Thoracic aorta (tissue), 2 donors: Measurements from ENCODE around the gene RIMS4. TPM values are rescaled to one million over a fixed set of nuclear protein-coding genes. Genes with fewer than 3 reads are reported as not detected.

ENCODE experiments used
- ATAC-seq: fragments of 150-250 bp; one replicate; pipeline ENCODE4 v1.8.0; 2017; ENCODE audit warnings: low read depth; ENCODE audit not compliant: insufficient number of reproducible peaks, low FRiP score
- DNase-seq: peaks from one replicate; pipeline ENCODE4 v3.0.0-alpha.2; 2020; ENCODE audit warnings: low spot score
- H3K27ac ChIP-seq, 2 donors: fragments of 200-600 bp; sonication (generic); 1 replicate in 1 of 2; 2 replicates in 1 of 2; pipeline ENCODE4 v1.5.1; 2016; ENCODE audit warnings: mild to moderate bottlenecking in 2 of 2, moderate library complexity in 2 of 2
- H3K27me3 ChIP-seq: fragments of 200-600 bp; sonication (generic); replicated peaks from 2 replicates; pipeline ENCODE4 v1.6.0; 2016; ENCODE audit warnings: mild to moderate bottlenecking; ENCODE audit not compliant: insufficient read depth
- H3K36me3 ChIP-seq: fragments of 200-600 bp; sonication (generic); one replicate; pipeline ENCODE4 v1.5.1; 2016
- H3K4me1 ChIP-seq, 2 donors: fragments of 200-600 bp; sonication (generic); 1 replicate in 1 of 2; 2 replicates in 1 of 2; pipeline versions ENCODE4 v1.5.1 to v1.6.0; 2016; ENCODE audit warnings: low read depth in 2 of 2, mild to moderate bottlenecking in 1 of 2; ENCODE audit not compliant: control insufficient read depth in 1 of 2
- H3K4me3 ChIP-seq: fragments of 200-600 bp; sonication (generic); 2 replicates; pipeline ENCODE4 v1.5.1; 2016; ENCODE audit warnings: mild to moderate bottlenecking
- H3K9me3 ChIP-seq: fragments of 200-600 bp; sonication (generic); 2 replicates; pipeline ENCODE4 v1.5.1; 2016
- total RNA-seq, 2 donors: library from RNA; depleted of rRNA; stranded (reverse); fragments of >200 nt; gene quantifications; one replicate each; pipeline versions ENCODE4 v1.1.0 to v1.2.3, GENCODE V29; 2016
- TF ChIP-seq, protein P1 (sequence below): fragments of 200-600 bp; sonication (generic); IDR thresholded peaks from one replicate; pipeline ENCODE4 v1.5.1; 2019; ENCODE audit warnings: antibody characterized with exemption

RIMS4 gene
- total RNA-seq, 2 donors from 2014 or later: 2.4 to 13.5 TPM

DNA sequence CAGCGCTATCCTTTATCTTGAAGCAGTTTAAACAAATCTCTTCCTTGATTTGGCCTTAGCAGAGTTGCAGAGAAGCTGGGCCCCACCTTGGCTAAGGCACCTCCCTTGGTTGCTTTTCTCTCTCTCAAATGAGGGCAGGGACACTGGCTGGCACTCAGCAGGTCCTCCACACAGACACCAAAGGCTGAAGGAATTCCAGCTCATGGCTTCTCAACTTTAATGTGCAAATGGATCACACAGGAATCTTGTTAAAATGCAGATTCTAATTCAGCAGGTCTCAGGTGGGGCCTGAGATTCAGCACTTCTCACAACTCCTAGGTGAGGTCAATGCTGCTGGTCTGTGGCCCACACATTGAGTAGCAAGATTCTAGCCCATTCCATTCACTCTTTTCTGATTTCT is 25.7 kb downstream of the RIMS4 start:
- Histone ChIP-seq H3K9me3 (no peaks in the 10 kb centered on the region), H3K27me3 (no peaks in the 10 kb centered on the region), H3K27ac (no peak overlapping the region), H3K36me3 (no peaks in the 10 kb centered on the region), H3K4me1 (peaks cover 0 to 7% of the 10 kb centered on the region in 2 donors), H3K4me3 (no peak overlapping the region)
- TF ChIP-seq, protein P1, sequence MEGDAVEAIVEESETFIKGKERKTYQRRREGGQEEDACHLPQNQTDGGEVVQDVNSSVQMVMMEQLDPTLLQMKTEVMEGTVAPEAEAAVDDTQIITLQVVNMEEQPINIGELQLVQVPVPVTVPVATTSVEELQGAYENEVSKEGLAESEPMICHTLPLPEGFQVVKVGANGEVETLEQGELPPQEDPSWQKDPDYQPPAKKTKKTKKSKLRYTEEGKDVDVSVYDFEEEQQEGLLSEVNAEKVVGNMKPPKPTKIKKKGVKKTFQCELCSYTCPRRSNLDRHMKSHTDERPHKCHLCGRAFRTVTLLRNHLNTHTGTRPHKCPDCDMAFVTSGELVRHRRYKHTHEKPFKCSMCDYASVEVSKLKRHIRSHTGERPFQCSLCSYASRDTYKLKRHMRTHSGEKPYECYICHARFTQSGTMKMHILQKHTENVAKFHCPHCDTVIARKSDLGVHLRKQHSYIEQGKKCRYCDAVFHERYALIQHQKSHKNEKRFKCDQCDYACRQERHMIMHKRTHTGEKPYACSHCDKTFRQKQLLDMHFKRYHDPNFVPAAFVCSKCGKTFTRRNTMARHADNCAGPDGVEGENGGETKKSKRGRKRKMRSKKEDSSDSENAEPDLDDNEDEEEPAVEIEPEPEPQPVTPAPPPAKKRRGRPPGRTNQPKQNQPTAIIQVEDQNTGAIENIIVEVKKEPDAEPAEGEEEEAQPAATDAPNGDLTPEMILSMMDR: no peak
- no peak for ATAC-seq
- no peak for DNase-seq

DNA sequence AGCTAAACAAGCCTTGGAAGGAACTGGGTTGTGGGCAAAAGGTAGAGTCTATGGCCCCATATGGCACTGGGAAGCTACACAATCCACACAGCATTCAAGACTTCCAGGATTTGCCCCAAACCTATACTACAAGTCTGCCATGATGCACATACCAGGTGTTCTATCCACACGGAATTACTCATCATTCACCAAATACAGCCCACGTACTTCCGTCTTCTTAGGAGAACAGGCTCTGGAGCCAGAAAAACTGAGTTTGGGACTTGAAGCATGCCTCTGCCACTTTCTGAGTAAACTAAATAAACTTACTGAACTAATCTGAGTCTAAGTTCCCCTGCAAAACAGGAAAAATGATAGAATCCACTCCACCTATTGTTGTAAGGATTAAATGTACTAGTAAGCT is 28.6 kb downstream of the RIMS4 start:
- DNase-seq (no peak), ATAC-seq (no peak)
- TF ChIP-seq, protein P1: no peak
- Histone ChIP-seq H3K36me3 (no peaks in the 10 kb centered on the region), H3K27ac (no peak overlapping the region), H3K4me3 (no peak overlapping the region), H3K9me3 (no peaks in the 10 kb centered on the region), H3K4me1 (peaks cover 0 to 7% of the 10 kb centered on the region in 2 donors), H3K27me3 (no peaks in the 10 kb centered on the region)

DNA sequence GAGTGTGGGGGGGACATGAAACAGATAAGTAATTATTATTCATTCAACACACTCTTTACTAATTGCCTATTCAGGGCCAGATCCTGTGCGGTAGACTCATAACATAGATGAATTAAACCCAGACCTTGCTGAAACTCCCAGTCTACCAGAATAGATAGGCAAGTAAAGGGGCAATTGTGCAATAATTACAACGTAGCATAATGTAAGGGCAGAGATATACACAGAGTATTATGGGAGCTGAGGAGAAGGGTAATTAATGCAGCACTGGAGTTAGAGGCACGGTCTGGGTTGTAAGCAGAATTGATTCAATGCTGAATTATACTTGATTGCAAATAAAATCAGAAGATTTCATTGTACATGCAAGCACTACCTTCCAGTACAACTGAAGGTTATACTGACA is 29.2 kb downstream of the RIMS4 start:
- Histone ChIP-seq H3K4me3 (no peak overlapping the region), H3K4me1 (peaks cover 0 to 4% of the 10 kb centered on the region in 2 donors), H3K27me3 (no peaks in the 10 kb centered on the region), H3K27ac (no peak overlapping the region), H3K36me3 (no peaks in the 10 kb centered on the region), H3K9me3 (no peaks in the 10 kb centered on the region)
- TF ChIP-seq, protein P1: no peak
- DNase-seq (no peak), ATAC-seq (no peak)

DNA sequence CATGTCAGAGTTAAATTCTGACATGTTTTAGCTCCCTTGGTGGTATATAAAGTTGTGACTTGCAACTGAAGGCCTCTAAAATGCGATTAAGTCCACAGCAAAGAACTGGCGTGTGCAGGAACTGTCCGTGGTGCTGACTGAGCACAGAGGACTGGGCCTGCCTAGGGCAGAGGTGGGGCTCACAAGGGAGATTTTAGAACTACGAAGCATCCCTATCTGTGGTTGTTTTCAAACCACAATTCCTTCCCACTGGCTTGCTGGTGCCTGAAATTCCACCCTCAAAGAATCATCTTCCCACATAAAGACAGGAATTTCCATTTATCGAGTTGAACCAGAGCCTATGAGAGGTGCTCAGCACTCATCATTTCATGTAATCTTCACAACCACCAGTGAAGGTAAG is 30.1 kb downstream of the RIMS4 start:
- no peaks in the 10 kb centered on the region for H3K36me3 ChIP-seq
- H3K27ac ChIP-seq: no peak overlapping the region
- no peaks in the 10 kb centered on the region for H3K9me3 ChIP-seq
- TF ChIP-seq, protein P1: no peak
- no peak for ATAC-seq
- H3K27me3 ChIP-seq: no peaks in the 10 kb centered on the region
- DNase-seq: no peak
- H3K4me1 ChIP-seq: no peaks in the 10 kb centered on the region
- H3K4me3 ChIP-seq: no peak overlapping the region

DNA sequence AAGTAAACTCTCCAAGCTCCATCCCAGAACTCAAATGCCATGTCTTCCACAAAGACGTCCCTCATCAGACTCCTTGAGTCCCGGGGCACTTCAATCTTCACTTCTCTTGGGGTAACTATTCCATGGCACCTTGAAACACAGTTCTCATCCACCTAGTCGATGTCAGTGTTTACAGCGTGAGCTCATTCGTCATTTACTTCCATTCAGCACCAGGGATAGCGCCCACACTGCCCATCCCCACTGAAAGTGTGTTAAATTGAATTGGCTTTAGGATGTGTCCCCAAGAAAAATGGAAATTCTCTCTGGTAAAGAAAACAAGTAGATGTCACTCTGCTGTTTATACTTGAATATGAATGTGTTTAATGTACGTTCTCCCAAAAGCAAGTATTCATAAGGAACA is 33.4 kb downstream of the RIMS4 start:
- no peak overlapping the region for H3K27ac ChIP-seq
- H3K36me3 ChIP-seq: no peaks in the 10 kb centered on the region
- ATAC-seq (no peak), DNase-seq (no peak)
- no peaks in the 10 kb centered on the region for H3K9me3 ChIP-seq
- H3K4me1 ChIP-seq: no peaks in the 10 kb centered on the region
- no peaks in the 10 kb centered on the region for H3K27me3 ChIP-seq
- TF ChIP-seq, protein P1: no peak
- H3K4me3 ChIP-seq: no peak overlapping the region
